Natural killer cell treated with Interleukin-12 subunit alpha and Interleukin-12 subunit beta and Interleukin-15 and Interleukin-18, amount 100 ng/mL, for 72 hours (primary cell): ENCODE results near the gene CECR2. TPM values are rescaled to one million over a fixed set of nuclear protein-coding genes. Genes with fewer than 3 reads are reported as not detected.

Source experiments
- ATAC-seq, 2 donors: fragments of 150-1000 bp; cut with Tn5 transposase in 1 of 2; sonication (Bioruptor Pico), chemical (Tn5 transposase) in 1 of 2; 2 replicates each; pipeline ENCODE4 v1.10.0; 2021
- DNase-seq: peaks from one replicate; pipeline ENCODE4 v3.0.0; 2022; ENCODE audit warnings: low spot score
- H3K27ac Mint-ChIP-seq, 2 donors: 1 replicate in 1 of 2; 2 replicates in 1 of 2; pipeline ENCODE4 v1.8.0; 2022; ENCODE audit warnings: mixed read lengths in 2 of 2, mild to moderate bottlenecking in 1 of 2, moderate library complexity in 1 of 2
- H3K27me3 Mint-ChIP-seq, 2 donors: 1 replicate in 1 of 2; 2 replicates in 1 of 2; pipeline ENCODE4 v1.8.0; 2022; ENCODE audit warnings: mixed read lengths in 2 of 2
- H3K36me3 Mint-ChIP-seq: one replicate; pipeline ENCODE4 v1.8.0; 2022; ENCODE audit warnings: mixed read lengths
- H3K4me1 Mint-ChIP-seq, 2 donors: 1 replicate in 1 of 2; 2 replicates in 1 of 2; pipeline ENCODE4 v1.8.0; 2022; ENCODE audit warnings: low read depth in 2 of 2, mixed read lengths in 2 of 2, mild to moderate bottlenecking in 1 of 2
- H3K4me3 Mint-ChIP-seq: one replicate; pipeline ENCODE4 v1.8.0; 2022; ENCODE audit warnings: mixed read lengths
- H3K9me3 Mint-ChIP-seq: 2 replicates; pipeline ENCODE4 v1.8.0; 2022; ENCODE audit warnings: mixed read lengths
- total RNA-seq, 2 donors: library from RNA; stranded (reverse); gene quantifications; one replicate each; pipeline ENCODE4 v1.2.3, GENCODE V29; 2022

The CECR2 gene
- total RNA-seq, 2 donors from 2014 or later: not detected

GRCh38 chr22:17431179-17431578, 61.9 kb downstream of the CECR2 start:
- Mint-ChIP-seq H3K27me3 (peaks cover 16 to 17% of the 10 kb centered on the region in 2 donors), H3K9me3 (no peaks in the 10 kb centered on the region), H3K4me3 (no peak overlapping the region), H3K4me1 (no peaks in the 10 kb centered on the region), H3K27ac (no peak overlapping the region), H3K36me3 (no peaks in the 10 kb centered on the region)
- ATAC-seq (no peak), DNase-seq (no peak)

- Mint-ChIP-seq H3K27me3 (peaks cover 13 to 22% of the 10 kb centered on the region in 2 donors), H3K27ac (no peak overlapping the region), H3K36me3 (no peaks in the 10 kb centered on the region), H3K4me1 (no peaks in the 10 kb centered on the region), H3K4me3 (no peak overlapping the region), H3K9me3 (no peaks in the 10 kb centered on the region)
- ATAC-seq (no peak), DNase-seq (no peak)
These were observed 65.6 kb downstream of the CECR2 start for GRCh38 chr22:17434856-17435255.

GRCh38 chr22:17435375-17435774, 66.1 kb downstream of the CECR2 start:
- Mint-ChIP-seq H3K4me1 (no peaks in the 10 kb centered on the region), H3K4me3 (no peak overlapping the region), H3K27ac (no peak overlapping the region), H3K27me3 (peaks cover 13 to 22% of the 10 kb centered on the region in 2 donors), H3K9me3 (no peaks in the 10 kb centered on the region), H3K36me3 (no peaks in the 10 kb centered on the region)
- DNase-seq: no peak
- no peak for ATAC-seq

GRCh38 chr22:17436382-17436980, 67.2 kb downstream of the CECR2 start:
- H3K27ac Mint-ChIP-seq: no peak overlapping the region
- ATAC-seq: no peak
- no peaks in the 10 kb centered on the region for H3K36me3 Mint-ChIP-seq
- peaks cover 13 to 22% of the 10 kb centered on the region in 2 donors for H3K27me3 Mint-ChIP-seq
- no peaks in the 10 kb centered on the region for H3K4me1 Mint-ChIP-seq
- no peak for DNase-seq
- H3K9me3 Mint-ChIP-seq: no peaks in the 10 kb centered on the region
- H3K4me3 Mint-ChIP-seq: no peak overlapping the region

GRCh38 chr22:17436981-17437412, 67.7 kb downstream of the CECR2 start:
- H3K27ac Mint-ChIP-seq: no peak overlapping the region

GRCh38 chr22:17438026-17438425, 68.8 kb downstream of the CECR2 start:
- Mint-ChIP-seq H3K27me3 (peaks cover 15 to 28% of the 10 kb centered on the region in 2 donors), H3K36me3 (no peaks in the 10 kb centered on the region), H3K4me1 (no peaks in the 10 kb centered on the region), H3K9me3 (no peaks in the 10 kb centered on the region), H3K27ac (no peak overlapping the region), H3K4me3 (no peak overlapping the region)
- ATAC-seq (no peak), DNase-seq (no peak)

More at GRCh38 chr22:17436981-17437412, 67.7 kb downstream of the CECR2 start:
- H3K36me3 Mint-ChIP-seq: no peaks in the 10 kb centered on the region
- DNase-seq: no peak
- H3K9me3 Mint-ChIP-seq: no peaks in the 10 kb centered on the region
- no peak overlapping the region for H3K4me3 Mint-ChIP-seq
- no peaks in the 10 kb centered on the region for H3K4me1 Mint-ChIP-seq
- no peak for ATAC-seq
- peaks cover 13 to 24% of the 10 kb centered on the region in 2 donors for H3K27me3 Mint-ChIP-seq

GRCh38 chr22:17441326-17441725, 72.1 kb downstream of the CECR2 start:
- peaks cover 13 to 20% of the 10 kb centered on the region in 2 donors for H3K27me3 Mint-ChIP-seq
- no peak for ATAC-seq
- H3K4me1 Mint-ChIP-seq: no peaks in the 10 kb centered on the region
- no peaks in the 10 kb centered on the region for H3K9me3 Mint-ChIP-seq
- no peaks in the 10 kb centered on the region for H3K36me3 Mint-ChIP-seq
- no peak for DNase-seq
- no peak overlapping the region for H3K27ac Mint-ChIP-seq
- H3K4me3 Mint-ChIP-seq: no peak overlapping the region

GRCh38 chr22:17443405-17444203, 74.3 kb downstream of the CECR2 start:
- no peak overlapping the region for H3K4me3 Mint-ChIP-seq
- H3K27ac Mint-ChIP-seq: no peak overlapping the region
- no peaks in the 10 kb centered on the region for H3K9me3 Mint-ChIP-seq
- peaks cover 4 to 6% of the 10 kb centered on the region in 2 donors for H3K27me3 Mint-ChIP-seq
- DNase-seq (no peak), ATAC-seq (no peak)
- no peaks in the 10 kb centered on the region for H3K36me3 Mint-ChIP-seq
- no peaks in the 10 kb centered on the region for H3K4me1 Mint-ChIP-seq

- Mint-ChIP-seq H3K27me3 (peaks cover 4 to 6% of the 10 kb centered on the region in 2 donors), H3K27ac (no peak overlapping the region), H3K4me3 (no peak overlapping the region), H3K36me3 (no peaks in the 10 kb centered on the region), H3K9me3 (no peaks in the 10 kb centered on the region), H3K4me1 (no peaks in the 10 kb centered on the region)
- ATAC-seq (no peak), DNase-seq (no peak)
These were observed 74.9 kb downstream of the CECR2 start for GRCh38 chr22:17444204-17444504.

- Mint-ChIP-seq H3K4me1 (no peaks in the 10 kb centered on the region), H3K27ac (no peak overlapping the region), H3K36me3 (no peaks in the 10 kb centered on the region), H3K27me3 (peaks cover 6 to 10% of the 10 kb centered on the region in 2 donors), H3K9me3 (no peaks in the 10 kb centered on the region), H3K4me3 (no peak overlapping the region)
- no peak for DNase-seq
- no peak for ATAC-seq
These were observed 77.4 kb downstream of the CECR2 start for GRCh38 chr22:17446698-17447097.

- Mint-ChIP-seq H3K27me3 (peaks cover 0 to 8% of the 10 kb centered on the region in 2 donors), H3K4me3 (no peak overlapping the region), H3K4me1 (no peaks in the 10 kb centered on the region), H3K27ac (no peak overlapping the region), H3K9me3 (no peaks in the 10 kb centered on the region), H3K36me3 (no peaks in the 10 kb centered on the region)
- ATAC-seq: no peak
- DNase-seq: no peak
These were observed 82.1 kb downstream of the CECR2 start for GRCh38 chr22:17451316-17451715.

GRCh38 chr22:17460895-17461294, 91.6 kb downstream of the CECR2 start:
- Mint-ChIP-seq H3K27me3 (peaks cover 13 to 16% of the 10 kb centered on the region in 2 donors), H3K36me3 (no peaks in the 10 kb centered on the region), H3K4me1 (no peaks in the 10 kb centered on the region), H3K27ac (no peak overlapping the region), H3K9me3 (no peaks in the 10 kb centered on the region), H3K4me3 (no peak overlapping the region)
- ATAC-seq (no peak), DNase-seq (no peak)

- H3K36me3 Mint-ChIP-seq: no peaks in the 10 kb centered on the region
- no peaks in the 10 kb centered on the region for H3K4me1 Mint-ChIP-seq
- DNase-seq (no peak), ATAC-seq (no peak)
- H3K9me3 Mint-ChIP-seq: no peaks in the 10 kb centered on the region
- no peak overlapping the region for H3K27ac Mint-ChIP-seq
- no peak overlapping the region for H3K4me3 Mint-ChIP-seq
- H3K27me3 Mint-ChIP-seq: peaks cover 22 to 28% of the 10 kb centered on the region in 2 donors
These were observed 101.7 kb downstream of the CECR2 start for GRCh38 chr22:17470880-17471500.

- H3K27ac Mint-ChIP-seq: no peak overlapping the region
These were observed 102.8 kb downstream of the CECR2 start for GRCh38 chr22:17471886-17472535.

More at GRCh38 chr22:17471886-17472535, 102.8 kb downstream of the CECR2 start:
- DNase-seq (no peak), ATAC-seq (no peak)
- H3K36me3 Mint-ChIP-seq: no peaks in the 10 kb centered on the region
- H3K4me1 Mint-ChIP-seq: no peaks in the 10 kb centered on the region
- H3K4me3 Mint-ChIP-seq: no peak overlapping the region
- peaks cover 21 to 33% of the 10 kb centered on the region in 2 donors for H3K27me3 Mint-ChIP-seq
- no peaks in the 10 kb centered on the region for H3K9me3 Mint-ChIP-seq
